Stimulated activated CD4-positive, alpha-beta T cell treated with anti-CD3 and anti-CD28 coated beads, Interleukin-12 subunit alpha, Interleukin-12 subunit beta, amount 100 ng/mL, for 48 hours (primary cell): ENCODE results near the gene SND1.

Source experiments
- DNase-seq, 3 donors: peaks; one replicate each; pipeline ENCODE4 v3.0.0-alpha.2; 2020; ENCODE audit warnings: low read depth in 2 of 3, low spot score in 1 of 3

SND1 gene

GRCh38 chr7:127682140-127682539, 30.1 kb downstream of the SND1 start:
- DNase-seq = no peak

GRCh38 chr7:127683776-127684681, 32.0 kb downstream of the SND1 start:
- DNase-seq = no peak

- no peak for DNase-seq
These were observed 37.3 kb downstream of the SND1 start for GRCh38 chr7:127689194-127689772.

GRCh38 chr7:127690337-127690736, 38.3 kb downstream of the SND1 start:
- DNase-seq = no peak

GRCh38 chr7:127690806-127691205, 38.8 kb downstream of the SND1 start:
- DNase-seq = no peak

GRCh38 chr7:127692200-127692599, 40.2 kb downstream of the SND1 start:
- no peak for DNase-seq

- no peak for DNase-seq
These were observed 47.9 kb downstream of the SND1 start for GRCh38 chr7:127699853-127700252.

GRCh38 chr7:127702052-127702652, 50.2 kb downstream of the SND1 start:
- DNase-seq = no peak

GRCh38 chr7:127702938-127703337, 50.9 kb downstream of the SND1 start:
- DNase-seq = no peak

- no peak for DNase-seq
These were observed 52.2 kb downstream of the SND1 start for GRCh38 chr7:127704211-127704610.

GRCh38 chr7:127705461-127705959, 53.5 kb downstream of the SND1 start:
- no peak for DNase-seq

- no peak for DNase-seq
These were observed 54.8 kb downstream of the SND1 start for GRCh38 chr7:127706766-127707165.

- DNase-seq = no peak
These were observed 56.2 kb downstream of the SND1 start for GRCh38 chr7:127708201-127708600.

- peak; percentile 10 to 80 (median 62) for DNase-seq
These were observed 56.8 kb downstream of the SND1 start for GRCh38 chr7:127708788-127709187.

- DNase-seq = no peak
These were observed 58.6 kb downstream of the SND1 start for GRCh38 chr7:127710635-127711034.

- DNase-seq = no peak
These were observed 59.9 kb downstream of the SND1 start for GRCh38 chr7:127711872-127712271.

- no peak for DNase-seq
These were observed 61.0 kb downstream of the SND1 start for GRCh38 chr7:127713006-127713405.

GRCh38 chr7:127713758-127714157, 61.8 kb downstream of the SND1 start:
- DNase-seq = no peak

- no peak for DNase-seq
These were observed 63.3 kb downstream of the SND1 start for GRCh38 chr7:127715272-127715671.

- no peak for DNase-seq
These were observed 63.9 kb downstream of the SND1 start for GRCh38 chr7:127715901-127716300.

- DNase-seq = no peak
These were observed 65.7 kb downstream of the SND1 start for GRCh38 chr7:127717502-127718339.
